ENCODE measurements around the gene FGL2.
"Not testable (repeated sequence)": the region's sequence is repeated elsewhere in the genome, so short reads cannot be mapped to it uniquely, and the experiment has no call there.

FGL2 gene

GRCh38 chr7:77154917-77155464 lies 44.6 kb downstream of the FGL2 start:
- not testable (repeated sequence) for DNase-seq

GRCh38 chr7:77152232-77152631 lies 47.4 kb downstream of the FGL2 start:
- DNase-seq, result not testable (repeated sequence)
